CD4-positive, alpha-beta T cell treated with Interleukin-6 for 4 hours (primary cell): Measurements from ENCODE around the gene SLC22A5.

Experiments used
- DNase-seq: peaks from one replicate; pipeline ENCODE4 v3.0.0-alpha.2; 2020; ENCODE audit warnings: mixed read lengths

SLC22A5 gene

GRCh38 chr5:132368186-132368585, 1.3 kb upstream of the SLC22A5 start:
- no peak for DNase-seq

GRCh38 chr5:132369007-132369473, 470 bp upstream of the SLC22A5 start:
- DNase-seq = no peak

- DNase-seq = no peak
Measured at GRCh38 chr5:132370181-132370970, 866 bp downstream of the SLC22A5 start.

GRCh38 chr5:132370971-132371602, 1.6 kb downstream of the SLC22A5 start:
- no peak for DNase-seq

GRCh38 chr5:132371603-132371994, 2.1 kb downstream of the SLC22A5 start:
- DNase-seq = no peak

- no peak for DNase-seq
Measured at GRCh38 chr5:132372127-132372526, 2.6 kb downstream of the SLC22A5 start.

GRCh38 chr5:132372542-132372941, 3.0 kb downstream of the SLC22A5 start:
- DNase-seq = no peak

GRCh38 chr5:132375957-132376356, 6.4 kb downstream of the SLC22A5 start:
- no peak for DNase-seq

- no peak for DNase-seq
Measured at GRCh38 chr5:132376694-132377641, 7.5 kb downstream of the SLC22A5 start.

- DNase-seq = no peak
Measured at GRCh38 chr5:132377738-132378137, 8.2 kb downstream of the SLC22A5 start.

GRCh38 chr5:132378580-132378979, 9.1 kb downstream of the SLC22A5 start:
- DNase-seq = no peak

GRCh38 chr5:132380047-132380446, 10.5 kb downstream of the SLC22A5 start:
- DNase-seq = no peak

- no peak for DNase-seq
Measured at GRCh38 chr5:132380741-132381140, 11.2 kb downstream of the SLC22A5 start.

GRCh38 chr5:132381614-132382013, 12.1 kb downstream of the SLC22A5 start:
- no peak for DNase-seq

- no peak for DNase-seq
Measured at GRCh38 chr5:132383261-132383660, 13.8 kb downstream of the SLC22A5 start.

- DNase-seq = no peak
Measured at GRCh38 chr5:132383984-132384383, 14.5 kb downstream of the SLC22A5 start.

- no peak for DNase-seq
Measured at GRCh38 chr5:132384506-132385050, 15.1 kb downstream of the SLC22A5 start.

GRCh38 chr5:132385326-132386105, 16.0 kb downstream of the SLC22A5 start:
- DNase-seq = peak; percentile 79

GRCh38 chr5:132386644-132387286, 17.3 kb downstream of the SLC22A5 start:
- peak; percentile 83 for DNase-seq

- DNase-seq = no peak
Measured at GRCh38 chr5:132387640-132388117, 18.2 kb downstream of the SLC22A5 start.
